ENCODE data around the gene AGBL5.
A peak's percentile ranks its signal among the peaks of the same experiment; 100 is the strongest.

AGBL5 gene

GRCh38 chr2:27042985-27043634, 8.4 kb upstream of the AGBL5 start:
- no peak overlapping the region for H3K27ac ChIP-seq
- no peak for TF ChIP-seq ZFX (IDR thresholded peaks at IDR 0.05)
- TF ChIP-seq CTCF (conservative IDR thresholded peaks at IDR 0.05): no peak

DNA sequence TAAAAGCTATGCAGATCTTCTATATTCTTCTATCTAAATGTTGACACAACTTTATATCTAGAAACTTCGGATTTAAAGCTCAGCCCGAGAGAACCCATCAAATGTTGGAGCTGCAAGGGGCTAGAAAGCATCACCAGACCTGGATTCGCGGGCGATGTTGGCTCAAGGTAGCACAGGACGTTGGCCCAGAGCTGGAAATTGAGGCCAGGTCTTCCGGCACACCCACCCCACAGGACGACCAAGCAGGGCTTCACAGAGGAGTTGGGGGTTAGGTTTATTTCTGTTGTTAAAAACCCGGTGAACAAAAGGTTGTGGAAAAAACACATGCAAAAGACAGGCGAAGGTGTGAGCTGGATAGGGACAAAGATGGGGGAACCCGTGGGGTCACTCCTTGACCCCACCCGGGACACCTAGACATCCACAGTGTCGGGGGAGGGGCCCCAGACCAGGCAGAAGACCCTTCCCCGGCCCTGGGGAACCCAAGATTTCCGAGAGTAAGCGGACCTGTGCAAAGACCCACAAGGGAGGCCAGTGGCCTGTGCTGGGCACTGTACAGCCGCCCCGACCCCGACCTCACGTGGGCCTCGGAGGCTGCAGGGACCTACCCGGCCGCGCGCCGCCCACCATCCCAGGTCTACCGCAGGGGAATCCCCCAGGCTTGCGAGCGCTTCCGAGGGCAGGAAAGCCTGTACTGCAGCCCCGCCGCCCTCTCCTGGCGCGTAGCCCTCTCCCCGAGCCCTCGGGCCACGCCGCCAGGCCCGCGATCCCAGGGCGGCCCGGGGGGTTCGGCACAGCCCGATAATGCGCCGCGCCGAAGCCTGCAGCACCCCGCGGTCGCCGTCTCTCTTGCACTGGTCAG, 1.8 kb upstream of the AGBL5 start:
- TF ChIP-seq ZFX (IDR thresholded peaks at IDR 0.05) (peak; percentile 46; the same call in 1 of the 2 replicates), CTCF (conservative IDR thresholded peaks at IDR 0.05) (no peak)
- H3K27ac ChIP-seq: peak overlapping the region; percentile 80

DNA sequence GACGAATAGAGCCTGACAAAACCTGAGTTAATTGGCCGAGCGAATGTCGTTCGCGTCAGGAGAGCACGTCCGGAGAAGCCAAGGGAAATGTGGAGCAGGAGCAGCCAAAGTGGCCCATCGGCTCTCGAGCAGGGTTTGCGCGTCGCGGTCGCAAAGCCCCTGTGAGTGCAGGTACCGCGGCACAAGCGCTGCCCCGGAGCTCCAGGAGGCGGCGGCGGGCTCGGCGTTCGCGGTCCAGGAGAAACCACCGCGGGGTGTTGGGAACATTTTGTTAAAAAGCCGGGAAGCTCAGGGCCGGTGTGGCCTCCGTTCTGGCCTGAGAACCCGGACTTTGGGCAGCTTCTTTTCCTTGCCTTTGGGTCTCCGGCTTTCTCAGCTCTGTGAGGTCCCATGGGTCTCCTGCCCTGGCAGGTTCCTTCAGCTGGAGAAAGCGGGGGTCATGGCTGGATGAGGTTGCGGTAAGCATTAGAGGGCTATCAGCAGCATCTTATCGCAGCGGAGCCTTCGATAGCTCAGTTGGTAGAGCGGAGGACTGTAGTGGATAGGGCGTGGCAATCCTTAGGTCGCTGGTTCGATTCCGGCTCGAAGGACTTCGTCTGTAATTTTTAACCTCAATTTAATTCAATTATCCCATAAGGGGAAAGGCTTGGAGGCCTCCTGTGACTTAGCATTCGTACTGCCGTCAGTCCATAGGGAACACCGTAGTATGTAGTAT, 1.0 kb upstream of the AGBL5 start:
- peak overlapping the region; percentile 80 for H3K27ac ChIP-seq
- no peak for TF ChIP-seq ZFX (IDR thresholded peaks at IDR 0.05)
- no peak; the same call in 1 of the 2 replicates for TF ChIP-seq CTCF (conservative IDR thresholded peaks at IDR 0.05)

- H3K27ac ChIP-seq: peak overlapping the region; percentile 68
- no peak; the same call in 1 of the 2 replicates for TF ChIP-seq ZFX (IDR thresholded peaks at IDR 0.05)
- no peak for TF ChIP-seq CTCF (conservative IDR thresholded peaks at IDR 0.05)
Measured at GRCh38 chr2:27051902-27052645, 606 bp downstream of the AGBL5 start.

- TF ChIP-seq ZFX (IDR thresholded peaks at IDR 0.05): no peak
- no peak for TF ChIP-seq CTCF (conservative IDR thresholded peaks at IDR 0.05)
- no peak overlapping the region for H3K27ac ChIP-seq
Measured at GRCh38 chr2:27053321-27053720, 1.9 kb downstream of the AGBL5 start.

GRCh38 chr2:27053776-27054175, 2.3 kb downstream of the AGBL5 start:
- TF ChIP-seq ZFX (IDR thresholded peaks at IDR 0.05): no peak
- H3K27ac ChIP-seq: no peak overlapping the region

DNA sequence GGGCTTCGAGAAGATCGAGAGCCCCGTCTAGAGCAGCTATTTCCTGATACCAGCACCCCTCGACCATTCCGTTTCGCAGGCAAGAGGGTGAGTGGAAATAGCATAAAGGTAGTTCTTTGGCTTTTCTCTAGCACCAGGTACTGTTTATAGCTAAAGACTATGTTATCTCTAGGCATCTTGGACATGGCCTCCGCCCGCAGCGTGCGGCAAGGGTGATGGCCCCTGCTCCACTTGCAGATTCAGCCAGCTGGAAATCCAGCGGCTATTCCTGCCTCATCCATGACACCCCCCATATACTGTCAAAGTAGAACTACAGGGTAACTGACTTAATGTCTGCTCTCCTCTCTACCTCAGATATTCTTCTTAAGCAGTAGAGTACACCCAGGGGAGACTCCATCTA, 3.3 kb downstream of the AGBL5 start:
- TF ChIP-seq ZFX (IDR thresholded peaks at IDR 0.05): no peak
- H3K27ac ChIP-seq: no peak overlapping the region

Measured in C4-2B (cell line).